Measurements from ENCODE around the gene ARID5B. TPM values are rescaled to one million over a fixed set of nuclear protein-coding genes. Genes with fewer than 3 reads are reported as not detected.

Gene ARID5B
- total RNA-seq, 1 experiment from 2014 or later: 0.04 TPM

DNA sequence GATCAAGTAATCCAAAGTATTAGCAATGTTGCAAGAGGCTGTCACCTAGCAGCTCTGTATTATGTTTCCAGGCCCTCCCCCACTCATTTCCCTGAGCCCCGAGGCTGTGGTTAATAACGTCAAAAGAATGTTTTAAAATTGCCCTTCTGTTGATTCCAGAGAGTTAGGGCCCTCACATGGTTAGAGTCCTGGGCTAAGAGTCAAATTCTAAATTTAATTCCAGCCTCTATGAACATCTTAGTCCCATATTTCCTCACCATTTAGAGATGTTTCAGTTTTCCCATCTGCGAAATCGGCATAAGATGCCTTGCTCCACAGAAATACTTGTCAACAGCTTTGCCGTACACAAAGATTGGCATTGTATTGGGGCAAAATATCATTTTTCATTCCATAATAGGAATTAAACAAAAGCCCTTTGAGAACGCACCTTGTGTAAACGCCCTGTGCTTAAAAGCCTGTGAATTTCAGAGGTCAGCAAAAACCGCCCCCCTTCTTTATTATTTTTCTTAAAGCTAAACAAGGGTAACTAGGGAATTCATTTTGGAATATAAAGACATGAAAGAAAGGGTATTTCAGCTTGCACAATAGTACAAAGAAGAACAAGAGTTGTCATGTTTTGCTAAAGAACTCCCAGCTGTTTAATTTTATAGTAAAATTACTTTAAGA, 135.8 kb downstream of the ARID5B start:
- Histone ChIP-seq H2BK12ac (ENCODE audit: insufficient read length, low read depth, low read length) (no peak overlapping the region), H3K27me3 (ENCODE audit: insufficient read depth, low read length) (no peaks in the 10 kb centered on the region), H3T11ph (ENCODE audit: low read length) (no peak overlapping the region), H3K9ac (ENCODE audit: extremely low read depth, insufficient read length, low read length) (no peak overlapping the region), H2AK5ac (ENCODE audit: insufficient read length, low read length) (no peak overlapping the region), H3K18ac (ENCODE audit: insufficient read length, low read depth, low read length) (no peak overlapping the region), H2AFZ (ENCODE audit: low read length) (no peak overlapping the region), H4K91ac (ENCODE audit: insufficient read length, low read depth, low read length) (no peak overlapping the region), H3K79me1 (ENCODE audit: insufficient read depth, low read depth, low read length, poor library complexity, severe bottlenecking) (no peaks in the 10 kb centered on the region), H3K4me2 (ENCODE audit: insufficient read depth, insufficient read length, low read length) (no peak overlapping the region), H2BK15ac (ENCODE audit: low read depth, low read length) (no peak overlapping the region), H2BK120ac (ENCODE audit: low read depth, low read length, poor library complexity, severe bottlenecking) (no peak overlapping the region), H3K56ac (ENCODE audit: insufficient read length, low read depth, low read length) (no peak overlapping the region), H3K23ac (ENCODE audit: insufficient read length, low read depth, low read length) (no peak overlapping the region), H4K8ac (replicated peaks; ENCODE audit: insufficient read length, low read depth, low read length) (no peak overlapping the region), H3K14ac (ENCODE audit: insufficient read depth, low read length) (no peak overlapping the region), H2BK5ac (ENCODE audit: insufficient read length, low read length) (no peak overlapping the region), H3K4ac (ENCODE audit: low read depth, low read length) (no peak overlapping the region), H3K79me2 (ENCODE audit: insufficient read depth, low read length) (no peaks in the 10 kb centered on the region), H3K27ac (ENCODE audit: insufficient read length, low read depth, low read length) (no peak overlapping the region), H3K9me3 (ENCODE audit: control insufficient read depth, low read depth, low read length) (no peaks in the 10 kb centered on the region), H4K5ac (ENCODE audit: insufficient read length, low read depth, low read length) (no peak overlapping the region), H3K4me1 (ENCODE audit: insufficient read depth, low read length) (no peaks in the 10 kb centered on the region; the same call in 1 of the 2 replicates), H2BK20ac (ENCODE audit: low read depth, low read length, poor library complexity, severe bottlenecking) (no peak overlapping the region), H3K23me2 (ENCODE audit: insufficient read length, low read depth, low read length, poor library complexity, severe bottlenecking) (no peaks in the 10 kb centered on the region), H4K20me1 (ENCODE audit: control insufficient read depth, insufficient read depth, insufficient read length) (no peaks in the 10 kb centered on the region)
- no CpG with 5 or more reads among the region's 8 CpGs for WGBS (ENCODE audit: extremely low coverage, insufficient read length, low lambda C conversion rate)
- no peak for DNase-seq
- Mint-ChIP-seq H3K27me3 (ENCODE audit: low read depth) (peaks cover 12% of the 10 kb centered on the region), H3K9me3 (no peaks in the 10 kb centered on the region), H3K36me3 (ENCODE audit: insufficient read depth in 1 of 3, low read depth in 3 of 3) (no peaks in the 10 kb centered on the region), H3K4me1 (peaks cover 22 to 28% of the 10 kb centered on the region in 2 experiments), H3K4me3 (no peak overlapping the region), H3K27ac (no peak overlapping the region)
- TF ChIP-seq, protein P1, sequence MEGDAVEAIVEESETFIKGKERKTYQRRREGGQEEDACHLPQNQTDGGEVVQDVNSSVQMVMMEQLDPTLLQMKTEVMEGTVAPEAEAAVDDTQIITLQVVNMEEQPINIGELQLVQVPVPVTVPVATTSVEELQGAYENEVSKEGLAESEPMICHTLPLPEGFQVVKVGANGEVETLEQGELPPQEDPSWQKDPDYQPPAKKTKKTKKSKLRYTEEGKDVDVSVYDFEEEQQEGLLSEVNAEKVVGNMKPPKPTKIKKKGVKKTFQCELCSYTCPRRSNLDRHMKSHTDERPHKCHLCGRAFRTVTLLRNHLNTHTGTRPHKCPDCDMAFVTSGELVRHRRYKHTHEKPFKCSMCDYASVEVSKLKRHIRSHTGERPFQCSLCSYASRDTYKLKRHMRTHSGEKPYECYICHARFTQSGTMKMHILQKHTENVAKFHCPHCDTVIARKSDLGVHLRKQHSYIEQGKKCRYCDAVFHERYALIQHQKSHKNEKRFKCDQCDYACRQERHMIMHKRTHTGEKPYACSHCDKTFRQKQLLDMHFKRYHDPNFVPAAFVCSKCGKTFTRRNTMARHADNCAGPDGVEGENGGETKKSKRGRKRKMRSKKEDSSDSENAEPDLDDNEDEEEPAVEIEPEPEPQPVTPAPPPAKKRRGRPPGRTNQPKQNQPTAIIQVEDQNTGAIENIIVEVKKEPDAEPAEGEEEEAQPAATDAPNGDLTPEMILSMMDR (conservative IDR thresholded peaks at IDR 0.05): no peak
